RCC 7860 (cell line): ENCODE measurements around the gene CREB3L4.
A peak's percentile ranks its signal among the peaks of the same experiment; 100 is the strongest.
"Not testable (repeated sequence)": the region's sequence is repeated elsewhere in the genome, so short reads cannot be mapped to it uniquely, and the experiment has no call there.

Experiments
- DNase-seq: peaks from one replicate; pipeline ENCODE4 v3.0.0-alpha.2; 2015; ENCODE audit warnings: low spot score
- FAIRE-seq: peaks from 2 replicates; lab custom pipeline; 2012; peaks lifted over from hg19 to GRCh38; lab: Jason Lieb, UNC

Gene CREB3L4

DNA sequence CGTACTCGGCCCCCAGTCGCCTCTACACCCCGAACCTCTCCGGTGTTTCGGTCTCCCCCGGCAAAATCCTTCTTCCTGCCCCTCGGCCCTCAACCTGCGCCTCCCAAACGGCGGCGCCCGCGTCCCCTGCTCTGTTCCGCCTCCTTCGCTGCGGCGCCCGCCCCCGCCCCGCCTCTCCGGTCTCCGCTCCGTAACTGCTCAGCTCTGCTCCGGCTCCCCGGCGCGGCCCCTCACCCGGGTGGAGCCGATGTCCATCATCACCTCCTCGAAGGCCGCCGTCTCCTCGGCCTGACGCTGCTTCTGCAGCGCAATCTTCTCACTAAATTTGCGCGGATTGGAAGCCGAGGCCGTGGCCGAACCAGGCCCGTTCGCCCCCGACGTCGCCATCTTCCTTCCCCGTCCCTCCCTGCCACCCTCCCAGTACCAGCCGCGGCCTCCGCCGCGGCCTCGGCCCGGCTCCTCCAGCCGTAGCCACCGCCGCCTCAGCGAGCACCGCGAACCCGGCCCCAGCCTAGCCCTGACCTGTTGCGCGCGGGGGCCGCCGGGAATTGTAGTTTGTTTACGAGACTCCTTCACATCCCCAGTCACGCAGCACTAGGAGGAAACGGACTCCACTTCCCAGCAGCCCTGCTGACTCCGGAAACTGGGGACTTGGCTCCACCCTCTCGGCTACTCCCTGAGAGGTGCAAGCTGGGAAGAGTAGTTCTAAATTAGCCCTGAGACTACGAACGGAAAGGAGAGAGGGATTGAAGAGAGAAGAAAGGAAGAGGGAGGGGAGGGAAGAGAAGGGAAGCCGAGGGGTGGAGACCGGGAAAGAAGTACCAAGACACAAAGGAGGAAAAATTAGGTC, 9.4 kb upstream of the CREB3L4 start, which contains the start of gene CRTC2:
Gene CRTC2, minus strand, starts transcription at position 502 of the 850 bp plus-strand sequence. Its CDS starts 115 bp downstream, at position 387.
- FAIRE-seq, result peak; percentile 87
- peak; percentile 97 for DNase-seq

GRCh38 chr1:153958961-153959260, 8.8 kb upstream of the CREB3L4 start:
- DNase-seq (no peak), FAIRE-seq (no peak)

- DNase-seq, result no peak
These were observed 8.2 kb upstream of the CREB3L4 start for GRCh38 chr1:153959454-153959853.

GRCh38 chr1:153960206-153960605, 7.5 kb upstream of the CREB3L4 start:
- DNase-seq (no peak), FAIRE-seq (no peak)

More at GRCh38 chr1:153959454-153959853, 8.2 kb upstream of the CREB3L4 start:
- FAIRE-seq, result no peak

DNA sequence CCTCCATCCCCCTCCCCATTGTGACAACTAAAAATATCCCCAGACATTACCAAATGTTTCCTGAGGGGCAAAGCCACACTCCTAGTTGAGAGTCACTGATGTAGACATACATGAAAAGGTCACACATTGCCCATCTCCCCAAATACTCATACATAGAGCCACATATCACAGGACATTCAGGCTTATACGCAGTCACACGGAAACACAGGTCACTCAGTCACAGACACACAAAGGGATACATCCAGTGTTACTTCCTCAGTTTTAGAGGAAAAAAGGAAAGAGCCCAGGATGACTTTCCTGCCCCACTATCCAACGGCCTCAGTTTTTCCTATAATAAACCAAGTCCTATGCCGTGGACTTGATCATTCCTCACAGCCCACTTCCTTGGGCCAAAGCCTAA, 6.3 kb upstream of the CREB3L4 start:
- FAIRE-seq, result no peak
- DNase-seq, result no peak

DNA sequence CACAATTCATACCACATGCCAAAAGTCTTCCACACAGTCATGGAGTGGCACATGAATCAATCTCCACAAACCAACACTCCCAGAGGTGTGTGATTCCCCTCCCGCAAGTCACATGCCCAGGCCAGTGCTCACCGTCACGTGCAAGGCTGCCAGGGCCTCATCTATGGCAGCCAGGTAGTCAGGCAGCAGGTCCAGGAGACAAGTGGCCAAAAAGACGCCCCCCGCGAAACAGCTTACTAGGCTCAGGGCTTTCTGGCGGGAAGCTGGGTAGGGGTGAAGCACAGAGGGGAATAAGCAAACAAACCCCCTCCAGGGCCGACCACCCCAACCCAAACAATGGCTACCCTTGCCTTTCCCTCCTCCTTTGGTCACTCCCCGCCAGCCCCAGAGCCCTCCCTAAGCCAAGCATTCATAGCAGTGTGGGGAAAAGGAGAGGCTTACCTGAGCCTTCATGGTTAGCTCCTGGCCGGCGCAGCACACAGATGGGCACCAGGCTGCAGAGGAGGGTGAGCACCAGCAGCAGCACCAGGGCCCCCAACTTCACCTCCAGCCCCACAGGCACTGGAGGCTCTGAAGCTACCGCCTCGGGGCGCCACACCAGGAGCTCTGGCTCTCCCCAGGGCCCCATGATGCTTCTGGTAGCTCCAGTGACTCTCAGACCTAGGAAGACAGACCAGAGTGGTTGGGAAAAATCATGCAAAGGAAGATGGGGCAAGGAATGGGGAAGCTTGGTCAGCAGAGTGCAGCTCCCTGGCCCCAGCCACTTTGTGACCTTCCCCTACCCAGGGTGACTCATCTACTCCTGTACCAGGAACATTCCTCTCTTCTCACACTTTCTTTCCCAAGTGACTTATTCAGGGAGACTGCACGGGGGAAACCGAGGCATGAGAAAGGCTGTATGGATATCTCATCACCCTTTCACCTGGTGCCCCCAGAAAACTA, 5.3 kb upstream of the CREB3L4 start:
- DNase-seq, result peak; percentile 78
- FAIRE-seq, result peak; percentile 55

DNA sequence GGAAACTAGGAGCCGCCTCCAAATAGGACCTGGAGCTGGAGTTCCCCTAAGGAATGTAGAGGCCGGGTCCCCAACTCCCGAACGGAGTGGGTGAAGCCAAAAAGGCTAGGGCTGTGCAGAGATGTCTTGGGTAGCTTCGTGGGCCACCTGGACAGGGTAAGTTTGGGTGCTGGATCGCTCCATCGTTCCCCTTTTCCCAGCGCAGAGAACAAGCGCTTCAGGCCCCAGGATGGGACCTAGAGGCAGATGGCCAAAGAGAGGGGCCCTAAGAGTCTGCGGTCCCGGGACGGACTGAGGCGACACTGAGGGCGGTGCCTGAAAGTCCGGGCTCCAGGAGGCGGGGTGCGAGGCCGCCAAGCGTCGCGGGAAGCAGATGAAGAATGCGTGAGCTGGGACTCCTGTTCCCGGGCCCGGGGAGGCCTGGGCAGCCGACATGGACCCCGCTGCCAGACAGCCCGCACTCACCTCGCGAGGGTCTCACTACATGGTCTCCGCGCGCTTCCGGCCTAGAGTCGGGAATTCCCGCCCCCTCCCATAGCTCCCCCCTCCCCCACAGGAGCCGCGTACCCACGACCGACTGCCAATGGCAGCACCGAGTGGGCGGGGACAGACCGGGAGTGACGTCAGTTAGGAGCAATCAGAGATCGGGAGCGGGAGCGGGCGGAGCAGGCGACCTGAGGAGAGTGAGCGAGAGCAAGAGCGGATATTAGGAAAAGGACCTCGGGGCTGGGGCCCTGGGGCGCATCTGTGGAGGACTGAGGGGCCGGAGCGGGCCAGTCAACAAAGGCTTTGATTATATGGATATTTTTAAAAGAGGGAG, 4.5 kb upstream of the CREB3L4 start, which contains the start of gene SLC39A1:
Gene SLC39A1, minus strand, starts transcription at position 508 of the 820 bp plus-strand sequence. CDS start 822 bp downstream, outside the sequence.
- DNase-seq (peak; percentile 94), FAIRE-seq (peak; percentile 63)

DNA sequence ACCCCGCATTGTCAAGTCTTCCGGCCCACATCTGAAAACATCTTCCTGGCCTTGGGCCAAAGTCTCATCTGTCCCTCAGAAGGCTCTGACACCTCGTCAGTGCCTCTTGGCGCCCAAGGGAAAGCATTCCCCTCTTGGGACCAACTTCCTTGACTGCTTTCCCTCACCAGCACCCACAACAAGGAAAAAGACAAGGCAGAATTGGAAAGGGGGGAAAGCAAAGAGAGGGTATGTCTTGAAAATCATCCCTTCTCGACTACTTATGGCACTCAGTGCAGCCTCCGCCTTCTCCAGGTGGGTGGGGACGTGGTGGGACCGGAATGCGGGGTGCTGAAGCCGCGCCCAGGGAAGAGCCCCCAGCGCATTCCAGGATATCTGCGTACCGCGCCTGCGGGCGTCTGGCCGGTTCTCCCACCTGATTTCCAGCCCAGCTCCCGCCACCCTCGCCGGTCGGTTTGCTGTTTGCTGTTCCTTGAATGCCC, 3.8 kb upstream of the CREB3L4 start:
- DNase-seq, result peak; percentile 44
- no peak for FAIRE-seq

DNA sequence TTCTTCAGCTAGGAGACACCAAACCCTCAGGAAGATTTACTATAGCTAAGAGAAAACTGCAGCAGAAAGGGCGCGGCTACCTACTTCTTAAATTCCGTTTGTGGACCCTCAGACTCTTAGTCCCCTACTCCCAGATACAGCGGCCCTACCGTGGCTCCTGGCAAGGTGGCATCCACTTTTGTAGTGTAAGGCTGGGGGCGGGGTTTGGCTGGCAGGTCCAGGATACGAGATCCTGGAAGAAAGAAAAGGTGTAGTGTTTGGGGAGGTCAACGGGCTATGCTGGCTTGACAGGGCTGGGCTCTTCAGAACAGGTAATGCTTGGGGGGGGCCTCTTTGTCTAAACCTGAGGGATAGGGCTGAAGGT, 280 bp downstream of the CREB3L4 start:
- no peak for FAIRE-seq

DNA sequence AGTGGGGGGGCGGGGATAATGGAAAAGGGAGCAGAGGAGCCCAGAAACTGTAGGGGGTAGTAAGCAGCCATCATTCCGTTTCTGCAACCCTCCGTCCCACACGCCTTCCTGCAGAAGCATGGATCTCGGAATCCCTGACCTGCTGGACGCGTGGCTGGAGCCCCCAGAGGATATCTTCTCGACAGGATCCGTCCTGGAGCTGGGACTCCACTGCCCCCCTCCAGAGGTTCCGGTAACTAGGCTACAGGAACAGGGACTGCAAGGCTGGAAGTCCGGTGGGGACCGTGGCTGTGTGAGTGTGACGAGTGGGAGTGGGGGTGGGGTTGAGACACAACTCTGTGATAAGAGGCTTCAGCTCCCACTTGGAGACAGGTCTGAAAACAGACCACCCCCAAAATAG, 706 bp downstream of the CREB3L4 start:
- DNase-seq, result no peak
- FAIRE-seq, result no peak

More for the DNA sequence above, 280 bp downstream of the CREB3L4 start:
- no peak for DNase-seq

GRCh38 chr1:153968972-153969371, 1.3 kb downstream of the CREB3L4 start:
- DNase-seq, result no peak
- FAIRE-seq, result no peak

GRCh38 chr1:153970346-153970745, 2.6 kb downstream of the CREB3L4 start:
- no peak for FAIRE-seq
- no peak for DNase-seq

- FAIRE-seq, result no peak
- no peak for DNase-seq
These were observed 5.4 kb downstream of the CREB3L4 start for GRCh38 chr1:153973071-153973470.

DNA sequence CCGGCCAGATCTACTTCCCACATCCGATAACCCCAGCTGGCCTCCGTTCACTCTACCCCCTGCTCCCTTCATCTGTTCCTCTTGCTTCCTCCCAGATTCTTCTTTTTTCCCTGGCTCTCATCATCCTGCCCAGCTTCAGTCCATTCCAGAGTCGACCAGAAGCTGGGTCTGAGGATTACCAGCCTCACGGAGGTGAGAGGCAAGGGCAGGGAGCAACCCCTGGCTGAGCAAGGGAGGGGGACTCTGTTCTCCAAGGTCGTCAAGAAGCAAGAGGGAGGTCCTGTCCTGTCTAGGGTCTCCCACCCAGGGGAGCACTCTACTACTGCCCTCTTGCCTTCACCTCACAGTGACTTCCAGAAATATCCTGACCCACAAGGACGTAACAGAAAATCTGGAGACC, 5.8 kb downstream of the CREB3L4 start:
- no peak for FAIRE-seq

GRCh38 chr1:153976819-153977249, 9.1 kb downstream of the CREB3L4 start:
- FAIRE-seq (no peak), DNase-seq (no peak)

More for the DNA sequence above, 5.8 kb downstream of the CREB3L4 start:
- DNase-seq, result no peak

GRCh38 chr1:153977250-153978240, 9.8 kb downstream of the CREB3L4 start, which contains the start of gene JTB:
JTB (minus strand) TSS chr1:153977674; CDS start chr1:153977252, 422 bp downstream.
- FAIRE-seq (no peak), DNase-seq (peak; percentile 61)

DNA sequence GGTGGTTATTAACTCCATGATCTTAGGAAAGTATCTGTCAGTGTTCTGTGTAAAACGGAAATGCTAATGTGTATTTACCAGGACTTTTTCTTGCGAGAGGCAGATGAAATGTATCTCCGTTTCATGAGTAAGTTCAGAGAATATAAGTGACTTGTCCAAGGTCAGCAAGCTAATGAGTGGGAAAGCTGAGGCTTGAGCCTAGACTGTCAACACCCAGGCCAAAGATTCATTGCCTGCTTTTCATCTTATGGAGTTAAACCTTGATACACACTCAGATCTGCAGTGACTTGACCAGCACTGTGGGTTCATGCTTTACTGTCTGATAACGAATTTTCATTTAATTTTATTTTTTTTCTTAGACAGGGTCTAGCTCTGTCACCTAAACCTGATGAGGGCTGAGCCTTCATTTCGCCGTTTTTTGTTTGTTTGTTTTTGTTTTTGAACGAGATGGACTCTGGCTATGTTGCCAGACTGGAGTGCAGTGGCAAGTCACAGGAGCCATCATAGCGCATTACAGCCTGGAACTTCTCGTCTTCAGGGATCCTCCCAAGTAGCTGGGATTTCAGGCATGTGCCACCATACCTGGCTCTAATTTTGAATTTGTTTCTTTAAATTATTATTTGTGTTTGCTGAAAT, 10.7 kb downstream of the CREB3L4 start:
- DNase-seq (no peak), FAIRE-seq (no peak)

DNA sequence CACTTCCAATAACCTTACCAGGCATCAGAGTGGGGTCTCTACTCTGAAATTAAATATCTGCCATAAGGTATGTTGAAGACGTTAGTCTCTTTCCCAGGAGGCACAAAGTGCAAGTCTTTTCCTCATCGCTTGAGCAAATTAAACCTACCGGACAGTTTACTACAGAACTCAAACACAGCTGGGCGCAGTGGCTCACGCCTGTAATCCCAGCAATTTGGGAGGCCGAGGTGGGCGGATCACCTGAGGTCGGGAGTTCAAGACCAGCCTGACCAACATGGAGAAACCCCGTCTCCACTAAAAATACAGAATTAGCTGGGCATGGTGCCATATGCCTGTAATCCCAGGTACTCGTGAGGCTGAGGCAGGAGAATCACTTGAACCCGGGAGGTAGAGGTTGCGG, 11.4 kb downstream of the CREB3L4 start:
- not testable (repeated sequence) for FAIRE-seq, DNase-seq

GRCh38 chr1:153981735-153982134, 14.0 kb downstream of the CREB3L4 start:
- not testable (repeated sequence) for FAIRE-seq, DNase-seq
